NCI-H2081 treated with DMSO at 0.1 percent for 48 hours (cell line): ENCODE measurements around the gene NPIPA1.
"Not testable (repeated sequence)": the region's sequence is repeated elsewhere in the genome, so short reads cannot be mapped to it uniquely, and the experiment has no call there.

Experiments used
- DNase-seq: peaks from one replicate; lab custom pipeline; 2025; lab: John Stamatoyannopoulos, UW

NPIPA1 gene

DNA sequence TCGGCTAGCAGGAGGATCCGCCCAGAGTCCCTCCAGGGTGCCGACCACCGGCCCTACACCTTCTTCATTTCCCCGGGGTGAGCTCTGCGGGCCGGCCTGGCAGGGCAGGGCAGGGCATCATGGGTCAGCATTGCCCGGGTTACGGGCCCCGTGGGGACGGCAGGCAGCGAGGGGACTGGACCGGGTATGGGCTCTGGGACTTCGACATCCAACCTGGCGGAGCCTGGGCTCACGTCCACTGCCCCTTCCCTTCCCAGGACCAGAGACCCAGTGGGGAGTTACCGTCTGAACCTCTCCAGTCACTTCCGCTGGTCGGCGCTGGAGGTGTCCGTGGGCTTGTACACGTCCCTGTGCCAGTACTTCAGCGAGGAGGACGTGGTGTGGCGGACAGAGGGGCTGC, 7.0 kb upstream of the NPIPA1 start:
- DNase-seq = not testable (repeated sequence)

DNA sequence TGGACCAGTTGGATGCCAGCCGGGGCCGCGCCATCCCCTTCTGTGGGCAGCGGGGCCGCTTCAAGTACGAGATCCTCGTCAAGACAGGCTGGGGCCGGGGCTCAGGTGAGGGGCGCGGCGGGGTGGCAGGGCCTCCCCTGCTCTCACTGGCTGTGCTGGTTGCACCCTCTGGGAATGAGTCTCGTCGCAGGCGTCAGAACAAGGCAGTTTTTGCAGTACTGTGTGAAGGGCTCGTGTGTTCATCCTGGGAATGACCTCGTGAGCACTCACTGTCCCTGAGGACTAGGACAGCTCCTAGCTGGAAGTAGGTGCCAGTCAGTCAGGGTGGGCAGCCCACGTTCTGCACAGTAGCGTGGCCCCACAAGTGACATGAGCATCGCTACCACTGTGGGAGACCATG, 6.3 kb upstream of the NPIPA1 start:
- DNase-seq = not testable (repeated sequence)

DNA sequence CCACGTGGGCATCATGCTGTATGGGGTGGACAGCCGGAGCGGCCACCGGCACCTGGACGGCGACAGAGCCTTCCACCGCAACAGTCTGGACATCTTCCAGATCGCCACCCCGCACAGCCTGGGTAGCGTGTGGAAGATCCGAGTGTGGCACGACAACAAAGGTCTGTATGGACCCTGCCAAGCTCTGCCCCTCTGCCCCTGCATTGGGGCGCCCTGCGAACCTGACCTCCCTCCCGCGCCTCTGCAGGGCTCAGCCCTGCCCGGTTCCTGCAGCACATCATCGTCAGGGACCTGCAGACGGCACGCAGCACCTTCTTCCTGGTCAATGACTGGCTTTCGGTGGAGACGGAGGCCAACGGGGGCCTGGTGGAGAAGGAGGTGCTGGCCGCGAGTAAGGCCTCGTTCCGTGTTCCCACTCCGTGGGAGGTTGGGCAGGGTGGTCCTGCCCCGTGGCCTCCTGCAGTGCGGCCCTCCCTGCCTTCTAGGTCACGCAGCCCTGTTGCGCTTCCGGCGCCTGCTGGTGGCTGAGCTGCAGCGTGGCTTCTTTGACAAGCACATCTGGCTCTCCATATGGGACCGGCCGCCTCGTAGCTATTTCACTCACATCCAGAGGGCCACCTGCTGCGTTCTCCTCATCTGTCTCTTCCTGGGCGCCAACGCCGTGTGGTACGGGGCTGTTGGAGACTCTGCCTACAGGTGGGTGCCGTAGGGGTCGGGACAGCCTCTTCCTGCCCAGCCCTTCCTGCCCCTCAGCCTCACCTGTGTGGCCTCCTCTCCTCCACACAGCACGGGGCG, 4.5 kb upstream of the NPIPA1 start:
- DNase-seq = not testable (repeated sequence)

DNA sequence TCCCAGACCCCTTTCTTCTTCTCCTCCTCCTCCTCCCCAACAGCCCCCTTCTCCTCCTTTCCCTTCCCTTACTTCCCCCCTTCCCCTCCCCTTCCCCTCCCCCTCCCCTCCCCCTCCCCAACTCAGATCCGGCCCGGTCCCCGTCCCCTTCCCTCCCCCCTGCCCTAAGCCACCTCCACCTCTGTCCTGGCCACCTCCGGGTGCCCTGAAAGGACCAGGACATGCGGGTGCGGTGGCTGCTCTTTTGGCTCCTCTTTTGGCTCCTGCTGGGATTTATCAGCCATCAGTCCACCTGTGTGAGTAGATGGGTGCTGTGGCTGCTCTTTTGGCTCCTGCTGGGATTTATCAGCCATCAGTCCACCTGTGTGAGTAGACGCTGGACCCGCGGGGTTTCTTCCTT, 751 bp downstream of the NPIPA1 start:
- not testable (repeated sequence) for DNase-seq

DNA sequence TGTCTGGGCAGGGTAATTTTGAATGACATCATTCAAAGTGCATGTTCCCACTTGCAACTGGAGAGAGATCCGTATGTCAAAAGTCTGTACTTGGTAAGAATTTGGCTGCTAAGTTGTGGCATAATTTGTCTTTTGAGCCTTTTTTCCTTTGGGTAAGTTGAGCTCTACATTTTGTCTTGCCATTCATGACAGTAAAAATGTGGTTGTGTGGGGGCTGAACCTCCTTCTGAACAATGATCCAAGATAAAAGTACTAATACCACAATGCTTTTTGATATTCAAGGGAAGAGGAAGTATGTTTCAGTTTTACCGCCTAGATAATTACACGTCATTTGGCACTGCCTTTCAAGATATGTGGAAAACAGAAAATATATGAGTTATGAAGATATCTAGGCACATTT, 5.4 kb downstream of the NPIPA1 start:
- not testable (repeated sequence) for DNase-seq

DNA sequence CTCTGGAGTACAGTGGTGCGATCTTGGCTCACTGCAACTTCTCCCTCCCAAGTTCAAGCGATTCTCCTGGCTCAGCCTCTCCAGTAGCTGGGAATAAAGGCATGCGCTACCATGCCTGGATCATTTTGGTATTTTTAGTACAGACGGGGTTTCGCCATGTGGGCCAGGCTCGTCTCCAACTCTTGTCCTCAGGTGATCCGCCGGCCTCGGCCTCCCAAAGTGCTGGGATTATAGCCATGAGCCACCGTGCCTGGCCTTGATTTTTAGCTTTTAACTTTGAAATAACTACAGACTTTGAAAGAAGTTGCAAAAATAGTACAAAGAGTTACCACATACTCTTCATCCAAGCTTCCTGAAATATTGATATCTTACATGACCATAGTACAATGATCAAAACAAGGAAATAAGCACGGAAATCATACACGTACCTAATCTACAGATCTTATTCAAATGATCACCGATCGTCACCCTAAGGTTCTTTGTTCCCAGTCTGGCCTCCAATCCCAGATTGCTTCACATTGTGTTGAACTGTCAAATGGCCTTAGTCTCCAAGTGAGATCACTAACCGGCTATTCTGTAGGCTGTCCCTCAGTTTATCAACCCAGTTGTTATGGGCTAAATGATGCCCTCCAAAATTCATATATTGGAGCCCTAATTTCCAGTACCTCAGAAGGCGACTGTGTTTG, 18.4 kb downstream of the NPIPA1 start:
- DNase-seq = no peak

DNA sequence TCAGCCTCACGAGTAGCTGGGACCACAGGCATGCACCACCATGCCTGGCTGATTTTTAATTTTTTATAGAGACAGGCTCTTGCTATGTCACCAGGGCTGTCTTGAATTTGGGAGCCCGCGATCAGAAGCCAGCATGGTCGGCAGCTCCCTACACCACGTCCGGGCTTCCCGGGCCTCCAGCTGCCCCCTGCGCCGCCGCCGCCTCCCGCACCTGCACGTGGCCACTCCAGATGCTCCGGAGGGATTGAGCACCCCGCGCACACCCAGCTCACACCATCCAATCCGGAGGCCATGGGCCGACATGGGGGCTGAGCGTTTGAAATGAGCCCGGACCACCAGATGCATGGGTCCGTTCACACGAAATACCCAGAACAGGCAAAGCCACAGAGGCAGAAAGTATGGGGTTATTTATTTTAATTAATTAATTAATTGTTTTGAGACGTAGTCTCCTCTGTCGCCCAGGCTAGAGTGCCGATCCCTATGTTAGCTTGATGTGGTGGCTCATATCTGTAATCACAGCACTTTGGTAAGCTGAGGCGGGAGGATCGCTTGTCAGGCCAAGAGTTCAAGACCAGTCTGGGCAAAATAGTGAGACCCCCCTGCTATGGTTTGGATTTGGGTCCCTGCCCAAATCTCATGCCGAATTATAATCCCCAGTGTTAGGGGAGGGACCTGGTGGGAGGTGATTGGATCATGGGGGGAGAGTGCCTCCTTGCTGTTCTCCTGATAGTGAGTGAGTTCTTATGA, 20.5 kb downstream of the NPIPA1 start:
- no peak for DNase-seq

DNA sequence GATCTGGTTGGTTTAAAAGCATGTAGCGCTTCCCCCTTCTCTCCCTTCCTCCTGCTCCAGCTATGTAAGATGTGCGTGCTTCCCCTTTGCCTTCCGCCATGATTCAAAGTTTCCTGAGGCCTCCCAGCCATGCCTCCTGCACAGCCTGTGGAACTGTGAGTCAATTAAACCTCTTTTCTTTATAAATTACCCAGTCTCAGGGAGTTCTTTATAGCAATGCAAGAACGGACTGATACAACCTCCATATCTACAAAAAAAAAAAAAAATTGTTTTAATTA, 21.0 kb downstream of the NPIPA1 start:
- DNase-seq = no peak

DNA sequence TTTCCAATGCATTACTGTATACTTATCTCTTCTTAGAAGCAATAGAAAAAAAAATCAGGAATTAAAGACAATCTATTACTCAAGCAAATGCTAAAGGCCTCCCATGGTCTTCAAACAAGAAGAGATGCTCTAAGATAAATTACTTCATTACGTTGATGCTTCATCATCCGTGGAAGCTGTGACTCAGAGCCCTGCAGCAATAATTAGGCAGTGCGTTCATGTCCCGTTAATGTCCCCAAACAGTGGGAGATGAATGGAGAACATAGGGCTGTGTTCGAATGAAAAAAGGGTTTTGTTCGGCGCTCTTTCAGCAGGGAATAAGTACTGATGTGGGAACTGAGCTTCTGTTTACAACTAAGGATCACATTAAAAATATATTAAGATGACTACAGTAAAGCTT, 21.7 kb downstream of the NPIPA1 start:
- DNase-seq = no peak

DNA sequence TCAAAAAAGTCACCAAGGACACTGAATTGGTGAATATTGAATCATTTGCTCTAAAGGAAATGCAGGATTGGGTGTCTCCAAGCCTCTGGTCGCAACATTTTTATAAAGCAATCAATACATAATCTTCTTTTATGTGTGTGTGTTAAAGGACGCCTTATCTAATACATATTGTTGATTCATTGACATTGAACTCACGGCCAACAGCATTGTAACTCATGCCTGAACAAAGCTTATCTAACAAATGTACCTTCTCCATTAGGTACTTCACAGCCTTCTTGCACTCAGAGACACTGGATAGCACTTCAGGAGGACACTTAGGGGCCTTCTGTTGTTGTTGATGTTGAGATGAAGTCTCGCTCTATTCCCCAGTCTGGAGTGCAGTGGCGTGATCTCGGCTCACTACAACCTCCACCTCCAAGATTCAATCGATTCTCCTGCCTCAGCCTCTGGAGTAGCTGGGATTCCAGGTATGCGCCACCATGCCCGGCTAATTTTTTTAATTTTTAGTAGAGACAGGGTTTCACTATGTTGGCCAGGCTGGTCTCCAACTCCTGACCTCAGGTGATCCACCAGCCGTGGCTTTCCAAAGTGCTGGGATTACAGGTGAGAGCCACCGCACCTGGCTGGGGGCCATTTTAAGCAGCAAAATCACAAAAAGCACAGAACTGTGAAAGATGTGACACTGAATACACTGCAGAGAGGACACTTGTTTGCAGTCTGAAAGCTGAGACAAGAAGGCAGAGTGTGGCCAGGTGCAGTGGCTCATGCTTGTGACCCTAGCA, 24.4 kb downstream of the NPIPA1 start:
- no peak for DNase-seq

DNA sequence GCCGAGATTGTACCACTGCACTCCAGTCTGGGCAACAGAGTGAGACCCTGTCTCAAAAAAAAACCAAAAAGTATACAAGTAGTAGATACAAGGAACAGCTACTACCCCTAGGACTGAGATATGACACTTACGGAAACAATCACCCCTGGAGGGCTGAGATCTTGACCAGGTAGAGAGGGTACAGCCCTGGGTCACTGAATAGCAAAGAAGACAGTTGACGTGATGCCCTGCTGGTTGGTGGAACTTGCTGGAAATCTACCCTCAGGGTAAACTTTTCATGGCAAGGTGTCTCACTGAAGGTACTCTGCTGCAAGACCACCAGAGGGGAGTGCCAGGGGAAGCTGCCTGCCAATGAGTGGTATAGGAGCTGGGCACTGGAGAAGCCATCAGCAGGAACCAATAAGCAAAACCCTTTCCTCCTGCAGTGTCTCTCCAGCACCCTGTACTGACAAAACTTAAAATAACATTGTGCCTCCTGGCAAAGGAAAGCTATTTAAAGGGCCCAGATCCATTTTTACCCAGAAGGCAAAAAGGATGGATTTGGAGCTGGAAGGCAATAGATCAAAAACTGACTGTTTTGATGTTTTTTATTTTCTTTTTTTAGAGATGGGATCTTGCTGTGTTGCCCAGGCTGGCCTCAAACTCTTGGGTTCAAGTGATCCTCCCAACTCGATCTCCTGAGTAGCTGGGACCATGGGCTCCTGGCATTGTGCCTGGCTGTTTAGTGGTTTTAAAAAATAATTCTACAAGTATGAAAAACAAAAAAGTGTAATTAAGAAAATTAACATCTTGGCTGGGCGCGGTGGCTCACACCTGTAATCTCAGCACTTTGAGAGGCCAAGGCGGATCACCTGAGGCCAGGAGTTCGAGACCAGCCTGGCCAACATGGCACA, 26.3 kb downstream of the NPIPA1 start:
- no peak for DNase-seq

DNA sequence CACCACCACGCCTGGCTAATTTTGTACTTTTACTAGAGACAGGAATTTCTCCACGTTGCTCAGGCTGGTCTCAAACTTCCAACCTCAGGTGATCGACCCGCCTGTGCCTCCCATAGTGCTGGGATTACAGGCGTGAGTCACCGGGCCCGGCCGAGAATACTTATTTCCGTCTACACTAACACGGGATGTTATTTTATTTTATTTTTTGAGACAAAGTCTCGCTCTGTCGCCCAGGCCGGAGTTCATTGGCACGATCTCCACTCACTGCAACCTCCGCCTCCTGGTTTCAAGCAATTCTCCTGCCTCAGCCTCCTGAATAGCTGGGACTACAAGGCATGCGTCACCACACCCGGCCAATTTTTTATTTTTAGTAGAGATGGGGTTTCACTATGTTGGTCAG, 28.1 kb downstream of the NPIPA1 start:
- DNase-seq = no peak

DNA sequence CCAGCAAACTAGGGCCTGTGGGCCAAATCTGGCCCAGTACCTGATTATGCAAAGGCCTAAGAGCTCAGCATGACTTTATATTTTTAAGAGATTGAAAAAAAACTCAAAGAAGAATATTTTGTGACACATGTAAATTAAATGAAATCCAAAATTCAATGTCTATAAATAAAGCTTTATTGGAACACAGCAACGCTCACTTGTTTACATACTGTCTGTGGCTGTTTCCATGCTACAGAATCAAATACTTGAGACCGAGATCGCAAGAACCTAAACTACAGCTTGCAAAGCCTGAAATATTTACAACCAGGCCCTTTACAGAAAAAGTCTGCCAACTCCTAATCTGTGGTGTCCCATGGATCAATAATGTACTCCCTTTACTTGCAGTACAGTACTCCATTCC, 32.6 kb downstream of the NPIPA1 start:
- not testable (repeated sequence) for DNase-seq

DNA sequence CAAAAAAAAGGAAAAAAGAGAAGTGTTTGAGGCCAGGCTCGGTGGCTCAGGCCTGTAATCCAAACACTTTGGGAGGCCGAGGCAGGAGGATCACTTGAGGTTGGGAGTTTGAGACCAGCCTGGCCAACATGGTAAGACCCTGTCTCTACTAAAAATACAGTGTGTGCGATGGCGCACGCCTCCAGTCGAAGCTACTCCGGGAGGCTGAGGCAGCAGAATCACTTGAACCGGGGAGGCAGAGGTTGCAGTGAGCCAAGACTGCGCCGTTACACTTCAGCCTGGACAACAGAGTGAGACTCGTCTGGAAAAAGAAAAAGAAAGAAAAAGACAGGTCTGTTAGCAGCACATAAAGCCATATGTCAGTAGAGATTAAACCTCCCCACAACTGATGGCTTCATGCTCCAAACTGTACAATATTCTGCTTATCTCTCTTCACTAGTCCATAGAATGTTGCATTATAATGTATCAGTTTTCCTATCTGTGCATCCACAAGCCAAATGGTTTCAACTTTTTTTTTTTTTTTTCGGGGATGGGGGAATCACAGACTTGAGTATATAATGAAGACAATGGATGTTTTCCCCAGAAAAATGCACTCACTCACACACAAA, 34.5 kb downstream of the NPIPA1 start:
- not testable (repeated sequence) for DNase-seq

DNA sequence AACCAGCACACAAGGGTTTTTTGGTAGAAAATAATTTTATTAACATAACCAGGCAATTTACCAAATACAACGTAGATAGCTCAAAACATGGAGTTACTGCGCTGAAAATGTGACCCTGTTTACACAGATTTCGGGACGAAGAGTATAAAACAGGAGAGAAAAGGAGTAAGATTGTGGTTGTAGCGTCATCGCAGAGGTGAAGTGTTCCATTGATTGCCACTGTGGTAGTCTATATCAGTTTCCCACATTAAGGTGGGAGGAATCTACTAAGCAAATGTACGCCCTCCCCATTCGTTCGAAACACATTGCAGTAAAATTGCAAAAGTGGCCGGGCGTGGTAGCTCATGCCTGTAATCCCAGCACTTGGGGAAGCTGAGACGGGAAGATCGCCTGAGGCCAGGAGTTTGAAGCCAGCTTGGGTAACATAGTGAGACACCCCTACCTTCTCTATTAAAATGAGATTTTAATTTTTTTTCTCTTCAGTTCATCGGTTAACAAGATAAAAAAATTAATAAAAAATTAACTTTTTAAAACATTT, 36.6 kb downstream of the NPIPA1 start:
- not testable (repeated sequence) for DNase-seq

DNA sequence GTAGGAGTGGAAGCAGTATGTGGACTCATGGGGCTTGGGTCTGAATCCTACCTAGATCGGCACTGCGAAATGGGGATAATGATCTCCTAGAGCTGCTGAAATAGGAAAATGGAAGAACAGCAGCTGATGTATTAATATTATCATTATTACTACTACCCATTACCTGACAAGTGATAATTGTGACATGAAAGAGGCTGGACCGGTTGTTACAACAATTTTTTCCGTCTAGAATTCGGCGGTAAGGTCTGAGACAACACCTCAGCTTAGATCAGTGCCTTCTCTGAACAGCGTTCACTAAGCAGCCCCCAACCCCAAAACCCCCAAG, 37.0 kb downstream of the NPIPA1 start:
- DNase-seq = not testable (repeated sequence)

DNA sequence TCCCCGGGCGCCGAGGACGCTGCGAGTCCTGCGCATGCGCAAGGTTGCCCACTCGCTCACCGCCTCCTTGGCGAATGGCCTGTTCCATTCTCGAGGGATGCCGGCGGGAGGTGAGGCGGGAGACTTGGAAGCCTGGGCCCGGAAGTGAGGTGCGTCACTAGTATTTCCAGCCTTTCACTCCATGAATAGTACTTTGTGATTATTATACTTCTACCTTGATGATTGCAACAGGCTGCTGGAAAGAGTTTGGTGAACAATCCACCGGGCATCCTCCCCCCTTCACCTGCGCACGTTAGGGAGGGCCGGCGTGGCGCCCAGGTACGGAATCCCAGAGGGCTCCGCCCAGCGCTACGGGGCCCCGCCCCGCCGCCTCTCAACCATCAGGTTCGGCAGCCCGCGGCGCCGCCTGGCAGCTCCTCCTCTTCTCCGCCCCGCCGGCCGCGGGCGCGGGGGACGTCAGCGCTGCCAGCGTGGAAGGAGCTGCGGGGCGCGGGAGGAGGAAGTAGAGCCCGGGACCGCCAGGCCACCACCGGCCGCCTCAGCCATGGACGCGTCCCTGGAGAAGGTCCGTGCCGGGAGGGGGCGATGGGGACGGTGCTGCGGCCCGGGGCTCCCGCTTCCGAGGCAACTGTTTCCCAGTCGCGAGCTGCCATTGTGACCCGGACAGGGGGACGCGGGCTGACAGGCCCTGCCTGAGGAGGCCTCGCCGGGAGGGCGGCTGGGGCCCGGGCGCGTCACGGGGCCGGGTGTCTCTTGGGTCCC, 37.6 kb downstream of the NPIPA1 start, which contains the start of gene PDXDC1:
Gene PDXDC1 (plus strand): TSS at position 371 of the 762 bp plus-strand sequence. CDS start 174 bp downstream, at position 545.
- DNase-seq = peak; percentile 92

DNA sequence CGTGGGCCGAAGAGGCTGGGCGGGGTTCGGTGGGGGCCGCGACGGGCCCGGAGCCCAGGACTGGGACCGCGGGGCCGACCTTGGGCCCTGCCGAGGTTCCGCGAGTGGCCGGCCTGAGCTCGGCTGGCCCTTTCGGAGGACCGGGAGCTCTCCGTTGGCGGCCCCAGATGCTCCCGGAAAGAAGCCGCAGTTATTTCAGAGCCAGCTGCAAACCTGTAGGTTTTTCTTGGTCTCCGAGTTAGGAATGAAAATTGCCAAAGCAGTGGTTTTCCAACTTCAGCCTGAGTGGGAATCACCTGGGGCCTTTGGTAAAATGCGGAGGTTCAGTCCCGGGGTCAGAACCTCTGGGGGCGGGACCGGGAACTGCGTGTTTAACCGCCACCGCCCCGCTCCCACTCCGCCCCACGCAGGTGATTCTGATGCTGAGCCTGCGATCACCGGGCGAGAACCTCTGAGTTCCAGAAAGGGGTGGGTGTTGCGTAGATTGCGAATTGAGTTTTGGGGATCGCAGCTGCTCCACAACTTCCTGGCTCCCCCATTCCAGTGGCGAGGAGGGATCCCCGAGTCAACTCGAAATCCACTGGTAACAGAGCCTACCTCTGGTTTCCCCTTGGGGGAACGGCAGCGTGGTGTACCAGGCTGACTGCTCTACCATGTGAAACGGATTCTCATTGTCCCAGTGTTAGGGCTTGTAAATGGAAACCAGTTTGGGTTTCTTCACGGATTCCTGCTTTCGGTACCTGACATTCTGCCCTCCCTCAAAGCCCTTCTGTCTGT, 38.4 kb downstream of the NPIPA1 start:
- not testable (repeated sequence) for DNase-seq
